Measurements from ENCODE around the gene STIP1. TPM values are rescaled to one million over a fixed set of nuclear protein-coding genes. Genes with fewer than 3 reads are reported as not detected.

Gene STIP1
- total and polyA plus RNA-seq, 9 of the 15 experiments (the other 6 are each of a cell fraction or from before 2014, with no cell fraction given): 58.1 to 465 (median 346) TPM

DNA sequence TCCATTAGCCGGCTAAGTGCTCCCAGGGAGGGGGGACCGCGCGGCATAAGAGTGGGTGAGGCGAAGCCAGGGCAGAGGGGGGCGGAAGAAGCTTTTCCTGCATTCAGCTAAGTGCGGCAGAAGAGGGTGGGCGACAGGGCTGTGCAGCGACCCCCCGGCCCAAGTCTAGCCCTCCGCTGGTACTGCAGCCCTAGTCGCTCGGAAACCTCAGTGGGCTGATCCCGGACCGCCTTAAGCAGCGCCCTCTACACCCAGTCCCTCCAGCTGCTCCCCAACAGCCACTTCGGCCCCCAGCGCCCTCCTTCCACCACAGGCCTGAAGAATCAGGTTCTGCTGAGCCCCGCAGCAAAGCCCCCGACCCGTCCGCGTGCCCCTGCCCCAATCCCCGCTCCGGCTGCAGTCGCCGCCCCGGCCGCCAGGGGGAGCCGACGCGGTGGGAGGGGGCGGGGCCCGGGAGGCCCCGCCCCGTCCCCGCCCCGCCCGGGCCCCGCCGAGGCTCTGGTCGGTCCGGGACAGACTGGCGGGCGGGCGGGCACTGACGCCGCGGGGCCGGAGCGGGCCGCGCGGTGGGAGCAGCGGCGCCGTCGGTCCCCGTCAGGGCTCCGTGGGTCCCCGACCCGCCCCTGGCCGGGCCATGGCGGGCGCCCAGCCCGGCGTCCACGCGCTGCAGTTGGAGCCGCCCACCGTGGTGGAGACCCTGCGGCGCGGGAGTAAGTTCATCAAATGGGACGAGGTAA is 65.2 kb downstream of the STIP1 start, which contains the start of gene PLCB3 (continued):
- TF ChIP-seq TARDBP (IDR thresholded peaks at IDR 0.05): no peak
- peak; percentile 67 for TF ChIP-seq MYC (IDR thresholded peaks at IDR 0.05; ENCODE audit: low read depth, low read length)
- no peak for TF ChIP-seq MYC (CRISPR knock-in tag; IDR thresholded peaks at IDR 0.05; ENCODE audit: borderline replicate concordance, low read depth)
- peak; percentile 59; the same call in 1 of the 2 replicates for TF ChIP-seq GATAD2A (IDR thresholded peaks at IDR 0.05)
- peak; percentile 74 for TF ChIP-seq SP1 (CRISPR knock-in tag; IDR thresholded peaks at IDR 0.05)
- TF ChIP-seq, protein P1, sequence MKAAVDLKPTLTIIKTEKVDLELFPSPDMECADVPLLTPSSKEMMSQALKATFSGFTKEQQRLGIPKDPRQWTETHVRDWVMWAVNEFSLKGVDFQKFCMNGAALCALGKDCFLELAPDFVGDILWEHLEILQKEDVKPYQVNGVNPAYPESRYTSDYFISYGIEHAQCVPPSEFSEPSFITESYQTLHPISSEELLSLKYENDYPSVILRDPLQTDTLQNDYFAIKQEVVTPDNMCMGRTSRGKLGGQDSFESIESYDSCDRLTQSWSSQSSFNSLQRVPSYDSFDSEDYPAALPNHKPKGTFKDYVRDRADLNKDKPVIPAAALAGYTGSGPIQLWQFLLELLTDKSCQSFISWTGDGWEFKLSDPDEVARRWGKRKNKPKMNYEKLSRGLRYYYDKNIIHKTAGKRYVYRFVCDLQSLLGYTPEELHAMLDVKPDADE (conservative IDR thresholded peaks at IDR 0.05; ENCODE audit: control insufficient read depth, low read depth, low read length): peak; percentile 56; the same call in 1 of the 2 replicates
- peak; percentile 64; the same call in 1 of the 2 replicates for TF ChIP-seq GABPB1 (CRISPR knock-in tag; IDR thresholded peaks at IDR 0.05)
- TF ChIP-seq POLR2G (IDR thresholded peaks at IDR 0.05; ENCODE audit: low read depth, low read length): peak; percentile 86
- TF ChIP-seq FIP1L1 (IDR thresholded peaks at IDR 0.05; ENCODE audit: low read depth, low read length, poor library complexity, severe bottlenecking): peak; percentile 3
- TF ChIP-seq KAT7 (CRISPR knock-in tag; IDR thresholded peaks at IDR 0.05; ENCODE audit: borderline replicate concordance): 0 out of 2 replicates have a peak, but pooled peaks have one; percentile 72
- peak in 1 of 2 experiments; percentile 56; a peak in 1 of 4 replicates for TF ChIP-seq HDAC1 (IDR thresholded peaks at IDR 0.05)
- TF ChIP-seq MAZ (CRISPR knock-in tag; conservative IDR thresholded peaks at IDR 0.05 in 1 of 2, IDR thresholded peaks at IDR 0.05 in 1 of 2): peak; percentile 71 to 78
- no peak for TF ChIP-seq ZNF124 (CRISPR knock-in tag; IDR thresholded peaks at IDR 0.05)
- TF ChIP-seq KDM4B (IDR thresholded peaks at IDR 0.05; ENCODE audit: borderline replicate concordance in 2 of 2, low read depth in 1 of 2): peak in 1 of 2 experiments; percentile 10; a peak in 1 of 4 replicates
- TF ChIP-seq, protein P2, sequence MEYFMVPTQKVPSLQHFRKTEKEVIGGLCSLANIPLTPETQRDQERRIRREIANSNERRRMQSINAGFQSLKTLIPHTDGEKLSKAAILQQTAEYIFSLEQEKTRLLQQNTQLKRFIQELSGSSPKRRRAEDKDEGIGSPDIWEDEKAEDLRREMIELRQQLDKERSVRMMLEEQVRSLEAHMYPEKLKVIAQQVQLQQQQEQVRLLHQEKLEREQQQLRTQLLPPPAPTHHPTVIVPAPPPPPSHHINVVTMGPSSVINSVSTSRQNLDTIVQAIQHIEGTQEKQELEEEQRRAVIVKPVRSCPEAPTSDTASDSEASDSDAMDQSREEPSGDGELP (CRISPR knock-in tag; IDR thresholded peaks at IDR 0.05; ENCODE audit: borderline replicate concordance): 0 out of 2 replicates have a peak, but pooled peaks have one; percentile 38
- TF ChIP-seq, protein P3, sequence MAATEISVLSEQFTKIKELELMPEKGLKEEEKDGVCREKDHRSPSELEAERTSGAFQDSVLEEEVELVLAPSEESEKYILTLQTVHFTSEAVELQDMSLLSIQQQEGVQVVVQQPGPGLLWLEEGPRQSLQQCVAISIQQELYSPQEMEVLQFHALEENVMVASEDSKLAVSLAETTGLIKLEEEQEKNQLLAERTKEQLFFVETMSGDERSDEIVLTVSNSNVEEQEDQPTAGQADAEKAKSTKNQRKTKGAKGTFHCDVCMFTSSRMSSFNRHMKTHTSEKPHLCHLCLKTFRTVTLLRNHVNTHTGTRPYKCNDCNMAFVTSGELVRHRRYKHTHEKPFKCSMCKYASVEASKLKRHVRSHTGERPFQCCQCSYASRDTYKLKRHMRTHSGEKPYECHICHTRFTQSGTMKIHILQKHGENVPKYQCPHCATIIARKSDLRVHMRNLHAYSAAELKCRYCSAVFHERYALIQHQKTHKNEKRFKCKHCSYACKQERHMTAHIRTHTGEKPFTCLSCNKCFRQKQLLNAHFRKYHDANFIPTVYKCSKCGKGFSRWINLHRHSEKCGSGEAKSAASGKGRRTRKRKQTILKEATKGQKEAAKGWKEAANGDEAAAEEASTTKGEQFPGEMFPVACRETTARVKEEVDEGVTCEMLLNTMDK (IDR thresholded peaks at IDR 0.05; ENCODE audit: borderline replicate concordance, insufficient read depth, low read depth, low read length, poor library complexity, severe bottlenecking): peak; percentile 72
- TF ChIP-seq, protein P4, sequence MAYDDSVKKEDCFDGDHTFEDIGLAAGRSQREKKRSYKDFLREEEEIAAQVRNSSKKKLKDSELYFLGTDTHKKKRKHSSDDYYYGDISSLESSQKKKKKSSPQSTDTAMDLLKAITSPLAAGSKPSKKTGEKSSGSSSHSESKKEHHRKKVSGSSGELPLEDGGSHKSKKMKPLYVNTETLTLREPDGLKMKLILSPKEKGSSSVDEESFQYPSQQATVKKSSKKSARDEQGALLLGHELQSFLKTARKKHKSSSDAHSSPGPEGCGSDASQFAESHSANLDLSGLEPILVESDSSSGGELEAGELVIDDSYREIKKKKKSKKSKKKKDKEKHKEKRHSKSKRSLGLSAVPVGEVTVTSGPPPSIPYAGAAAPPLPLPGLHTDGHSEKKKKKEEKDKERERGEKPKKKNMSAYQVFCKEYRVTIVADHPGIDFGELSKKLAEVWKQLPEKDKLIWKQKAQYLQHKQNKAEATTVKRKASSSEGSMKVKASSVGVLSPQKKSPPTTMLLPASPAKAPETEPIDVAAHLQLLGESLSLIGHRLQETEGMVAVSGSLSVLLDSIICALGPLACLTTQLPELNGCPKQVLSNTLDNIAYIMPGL (CRISPR knock-in tag; IDR thresholded peaks at IDR 0.05): peak; percentile 85; the same call in 1 of the 2 replicates
- no peak for TF ChIP-seq PTBP1 (IDR thresholded peaks at IDR 0.05; ENCODE audit: low read depth, low read length)
- TF ChIP-seq ZFX (CRISPR knock-in tag; IDR thresholded peaks at IDR 0.05): peak; percentile 40; the same call in 1 of the 2 replicates
- no peak for TF ChIP-seq ZNF140 (CRISPR knock-in tag; IDR thresholded peaks at IDR 0.05)
- TF ChIP-seq RB1 (IDR thresholded peaks at IDR 0.05; ENCODE audit: low read depth): peak; percentile 55; the same call in 1 of the 2 replicates
